HepG2 (cell line): ENCODE results near the gene FMO3. TPM values are rescaled to one million over a fixed set of nuclear protein-coding genes. Genes with fewer than 3 reads are reported as not detected.

Source experiments
- AGO2 ChIP-seq: fragments of 200-400 bp; formaldehyde crosslinking; optimal IDR thresholded peaks from 2 replicates; pipeline ENCODE3; 2017; ENCODE audit warnings: mild to moderate bottlenecking, low read depth, low read length, moderate library complexity
- ATF7-NPFF ChIP-seq: sonication (generic); formaldehyde crosslinking; IDR thresholded peaks from 2 replicates; pipeline ENCODE4 v1.8.1; 2023; ENCODE audit warnings: mild to moderate bottlenecking, low read depth, missing genetic modification reagents, moderate library complexity
- CERS6 ChIP-seq: sonication (generic); formaldehyde crosslinking; IDR thresholded peaks from 2 replicates; pipeline ENCODE4 v1.5.0; 2020; ENCODE audit warnings: missing genetic modification reagents
- SRY ChIP-seq: sonication (generic); formaldehyde crosslinking; IDR thresholded peaks from 2 replicates; pipeline ENCODE4 v1.8.0; 2022; ENCODE audit warnings: mild to moderate bottlenecking, missing genetic modification reagents
- STAT5B ChIP-seq: sonication (generic); formaldehyde crosslinking; IDR thresholded peaks from 2 replicates; pipeline ENCODE4 v1.4.0; 2020; ENCODE audit warnings: missing genetic modification reagents
- ZFP36 ChIP-seq: fragments of 150-350 bp; IDR thresholded peaks from 2 replicates; pipeline ENCODE4 v1.6.1; 2018; ENCODE audit warnings: borderline replicate concordance, low read length, low read depth; ENCODE audit not compliant: partially characterized antibody
- ZNF235 ChIP-seq: sonication (generic); formaldehyde crosslinking; IDR thresholded peaks from 2 replicates; pipeline ENCODE4 v1.8.1; 2023; ENCODE audit warnings: mild to moderate bottlenecking, missing genetic modification reagents, borderline replicate concordance
- ZNF318 ChIP-seq: sonication (generic); formaldehyde crosslinking; IDR thresholded peaks from 2 replicates; pipeline ENCODE4 v1.4.0; 2020; ENCODE audit warnings: mild to moderate bottlenecking, missing genetic modification reagents
- polyA plus RNA-seq, 8 experiments: library from polyadenylated mRNA; depleted of rRNA in 3 of 8; stranded (reverse) in 7 of 8; unstranded in 1 of 8; fragments of >200 nt; fragmentation: Illumina TruSeq in 4 of 8; extraction: Trizol in 4 of 8; gene quantifications; 2 replicates each; pipeline versions ENCODE4 v1.2.1 to v1.2.3, GENCODE V29; 2011 to 2016; ENCODE audit warnings: low read depth in 4 of 8, missing spikeins in 1 of 8, mixed read lengths in 1 of 8; ENCODE audit not compliant: insufficient read depth in 1 of 8
- total RNA-seq, 5 experiments: library from RNA; depleted of rRNA; stranded (reverse); fragments of >200 nt; fragmentation: Illumina TruSeq; extraction: Trizol; gene quantifications; 2 replicates each; pipeline ENCODE4 v1.2.3, GENCODE V29; 2016; ENCODE audit warnings: low read depth in 1 of 5

FMO3 gene
- total and polyA plus RNA-seq, 2 of the 13 experiments (the other 11 are each of a cell fraction or from before 2014, with no cell fraction given) = not detected

- TF ChIP-seq ZNF318 (CRISPR knock-in tag) (no peak), SRY (no peak), ATF7-NPFF (CRISPR knock-in tag) (no peak), CERS6 (CRISPR knock-in tag) (no peak), ZFP36 (no peak), ZNF235 (CRISPR knock-in tag) (no peak), AGO2 (no peak), STAT5B (CRISPR knock-in tag) (no peak)
These were observed 31.6 kb downstream of the FMO3 start (continued) for GRCh38 chr1:171122299-171122698.
